ENCODE data around the gene TMEM129. TPM values are rescaled to one million over a fixed set of nuclear protein-coding genes. Genes with fewer than 3 reads are reported as not detected.

Gene TMEM129
- total and polyA plus RNA-seq, 2 experiments from 2014 or later, result 16.4 to 64.4 TPM

GRCh38 chr4:1749370-1749769 lies 28.2 kb upstream of the TMEM129 start (continued):
- TF ChIP-seq CTCF (conservative IDR thresholded peaks at IDR 0.05; ENCODE audit: low read depth in 2 of 2), result no peak

GRCh38 chr4:1748465-1748995 lies 27.4 kb upstream of the TMEM129 start:
- no peak overlapping the region for H3K4me3 Mint-ChIP-seq

GRCh38 chr4:1747603-1747967 lies 26.5 kb upstream of the TMEM129 start:
- no peaks in the 10 kb centered on the region for H3K9me2 ChIP-seq (ENCODE audit: insufficient read depth)
- no peak overlapping the region for H3K4me2 ChIP-seq
- Mint-ChIP-seq H3K36me3 (ENCODE audit: low read depth) (peaks cover 25% of the 10 kb centered on the region), H3K27me3 (ENCODE audit: insufficient read depth, low read depth, poor library complexity) (peaks cover 13% of the 10 kb centered on the region), H3K4me1 (no peaks in the 10 kb centered on the region; the same call in 2 of the 3 replicates), H3K27ac (no peak overlapping the region), H3K9me3 (no peaks in the 10 kb centered on the region; the same call in 2 of the 3 replicates), H3K4me3 (no peak overlapping the region)
- no peaks in the 10 kb centered on the region; the same call in 1 of the 2 replicates for H4K20me1 ChIP-seq (replicated peaks; ENCODE audit: insufficient read depth)
- peaks cover 5% of the 10 kb centered on the region; the same call in 1 of the 2 replicates for H3F3A ChIP-seq (replicated peaks; ENCODE audit: low read depth)
- ATAC-seq (no peak), DNase-seq (ENCODE audit: low spot score) (no peak)
- H3K27me3 ChIP-seq (ENCODE audit: insufficient read depth), result no peaks in the 10 kb centered on the region
- H3K4me3 ChIP-seq, result no peak overlapping the region
- no peak overlapping the region for H3K27ac ChIP-seq (ENCODE audit: low read depth)
- no peak overlapping the region for H2AFZ ChIP-seq
- TF ChIP-seq JUNB (IDR thresholded peaks at IDR 0.05; ENCODE audit: unreplicated experiment), result no peak
- TF ChIP-seq EZH2 (IDR thresholded peaks at IDR 0.05; ENCODE audit: low read depth, unreplicated experiment), result no peak
- TF ChIP-seq NANOG (IDR thresholded peaks at IDR 0.05; ENCODE audit: borderline replicate concordance), result no peak
- no peak for TF ChIP-seq CTCF (conservative IDR thresholded peaks at IDR 0.05; ENCODE audit: low read depth in 2 of 2)
- TF ChIP-seq ETS1 (IDR thresholded peaks at IDR 0.05), result no peak
- no peak for TF ChIP-seq ZNF114 (CRISPR knock-in tag; IDR thresholded peaks at IDR 0.05)
- TF ChIP-seq EZH2phosphoT487 (IDR thresholded peaks at IDR 0.05; ENCODE audit: unreplicated experiment), result no peak
- TF ChIP-seq STAT1 (IDR thresholded peaks at IDR 0.05; ENCODE audit: unreplicated experiment), result no peak
- no peak for TF ChIP-seq POLR2AphosphoS5 (IDR thresholded peaks at IDR 0.05; ENCODE audit: low read depth)
- no peaks in the 10 kb centered on the region for H3K4me1 ChIP-seq (ENCODE audit: insufficient read depth)
- peaks cover 9% of the 10 kb centered on the region; the same call in 1 of the 2 replicates for H3K36me3 ChIP-seq (ENCODE audit: insufficient read depth)
- no peaks in the 10 kb centered on the region for H3K79me2 ChIP-seq (replicated peaks; ENCODE audit: insufficient read depth)

More at GRCh38 chr4:1748465-1748995, 27.4 kb upstream of the TMEM129 start:
- H3K36me3 Mint-ChIP-seq (ENCODE audit: low read depth), result peaks cover 17% of the 10 kb centered on the region
- no peaks in the 10 kb centered on the region; the same call in 2 of the 3 replicates for H3K9me3 Mint-ChIP-seq
- Histone ChIP-seq H4K20me1 (replicated peaks; ENCODE audit: insufficient read depth) (no peaks in the 10 kb centered on the region; the same call in 1 of the 2 replicates), H3K4me3 (peak overlapping the region; percentile 43; the same call in 1 of the 2 replicates), H3K27ac (ENCODE audit: low read depth) (no peak overlapping the region), H3F3A (replicated peaks; ENCODE audit: low read depth) (peaks cover 5% of the 10 kb centered on the region; the same call in 1 of the 2 replicates), H3K4me2 (peak overlapping the region; percentile 75), H3K36me3 (ENCODE audit: insufficient read depth) (peaks cover 6% of the 10 kb centered on the region; the same call in 1 of the 2 replicates), H3K27me3 (ENCODE audit: insufficient read depth) (no peaks in the 10 kb centered on the region), H2AFZ (0 out of 2 replicates have a peak overlapping the region, but pooled peaks have one; percentile 32), H3K4me1 (ENCODE audit: insufficient read depth) (no peaks in the 10 kb centered on the region), H3K9me2 (ENCODE audit: insufficient read depth) (no peaks in the 10 kb centered on the region), H3K79me2 (replicated peaks; ENCODE audit: insufficient read depth) (no peaks in the 10 kb centered on the region)
- H3K27ac Mint-ChIP-seq, result no peak overlapping the region
- TF ChIP-seq CTCF (conservative IDR thresholded peaks at IDR 0.05; ENCODE audit: low read depth in 2 of 2), result peak; percentile 74 to 90
- TF ChIP-seq NANOG (IDR thresholded peaks at IDR 0.05; ENCODE audit: borderline replicate concordance), result no peak
- H3K27me3 Mint-ChIP-seq (ENCODE audit: insufficient read depth, low read depth, poor library complexity), result peaks cover 11% of the 10 kb centered on the region
- ATAC-seq (peak; percentile 46), DNase-seq (ENCODE audit: low spot score) (peak; percentile 88)
- H3K4me1 Mint-ChIP-seq, result no peaks in the 10 kb centered on the region; the same call in 2 of the 3 replicates

All from GM23338 (cell line).